Liver (tissue), 9 donors: ENCODE measurements around the gene SUGP2. TPM values are rescaled to one million over a fixed set of nuclear protein-coding genes. Genes with fewer than 3 reads are reported as not detected.

Experiments
- DNase-seq: peaks from one replicate; pipeline ENCODE4 v3.0.0-alpha.2; 2017; ENCODE audit warnings: low spot score
- H3K27ac ChIP-seq, 2 donors: one replicate each; pipeline ENCODE4 v1.7.0; 2013; ENCODE audit warnings: inconsistent platforms in 2 of 2, low read length in 2 of 2, control low read depth in 1 of 2, low read depth in 1 of 2, mild to moderate bottlenecking in 1 of 2
- H3K27me3 ChIP-seq, 4 donors: one replicate each; pipeline versions ENCODE4 v1.6.1 to v1.7.0; 2013; ENCODE audit warnings: low read length in 3 of 4, inconsistent platforms in 1 of 4, mild to moderate bottlenecking in 1 of 4, moderate library complexity in 1 of 4; ENCODE audit not compliant: control insufficient read depth in 4 of 4, insufficient read depth in 4 of 4
- H3K36me3 ChIP-seq, 4 donors: one replicate each; pipeline versions ENCODE4 v1.6.1 to v1.7.0; 2013; ENCODE audit warnings: low read length in 3 of 4, mild to moderate bottlenecking in 3 of 4, low read depth in 1 of 4, moderate library complexity in 1 of 4; ENCODE audit not compliant: control insufficient read depth in 4 of 4, insufficient read depth in 3 of 4
- H3K4me1 ChIP-seq, 4 donors: one replicate each; pipeline versions ENCODE4 v1.6.1 to v1.7.0; 2013; ENCODE audit warnings: low read length in 3 of 4, mild to moderate bottlenecking in 3 of 4, moderate library complexity in 1 of 4; ENCODE audit not compliant: control insufficient read depth in 4 of 4, insufficient read depth in 4 of 4
- H3K4me3 ChIP-seq, 3 donors: one replicate each; pipeline versions ENCODE4 v1.6.1 to v1.7.0; 2013; ENCODE audit warnings: low read length in 3 of 3, control low read depth in 1 of 3, low read depth in 1 of 3, mild to moderate bottlenecking in 1 of 3
- H3K9ac ChIP-seq, 2 donors: one replicate each; pipeline ENCODE4 v1.7.0; 2013; ENCODE audit warnings: low read length in 2 of 2, mild to moderate bottlenecking in 2 of 2, moderate library complexity in 2 of 2, control low read depth in 1 of 2, low read depth in 1 of 2
- H3K9me3 ChIP-seq, 4 donors: one replicate each; pipeline versions ENCODE4 v1.6.1 to v1.7.0; 2013; ENCODE audit warnings: low read length in 3 of 4; ENCODE audit not compliant: control insufficient read depth in 4 of 4
- EGR1 ChIP-seq, 2 donors: IDR thresholded peaks; 2 replicates each; pipeline ENCODE4 v1.6.1; 2016 to 2018; ENCODE audit warnings: antibody characterized with exemption in 2 of 2, low read depth in 2 of 2
- FOXA1 ChIP-seq: IDR thresholded peaks from 2 replicates; pipeline ENCODE4 v1.6.1; 2016; ENCODE audit warnings: antibody characterized with exemption
- FOXA2 ChIP-seq: IDR thresholded peaks from 2 replicates; pipeline ENCODE4 v1.6.1; 2016; ENCODE audit warnings: antibody characterized with exemption
- GABPA ChIP-seq, 2 donors: IDR thresholded peaks in 1 of 2; conservative IDR thresholded peaks in 1 of 2; 2 replicates each; pipeline ENCODE4 v1.6.1; 2016; ENCODE audit warnings: antibody characterized with exemption in 2 of 2, mild to moderate bottlenecking in 1 of 2, moderate library complexity in 1 of 2
- HNF4A ChIP-seq, 2 donors: conservative IDR thresholded peaks; 2 replicates each; pipeline ENCODE4 v1.6.1; 2016; ENCODE audit warnings: antibody characterized with exemption in 2 of 2, mild to moderate bottlenecking in 2 of 2
- HNF4G ChIP-seq: IDR thresholded peaks from 2 replicates; pipeline ENCODE4 v1.6.1; 2016; ENCODE audit warnings: antibody characterized with exemption
- JUND ChIP-seq, 2 donors: IDR thresholded peaks; 2 replicates each; pipeline ENCODE4 v1.6.1; 2016; ENCODE audit warnings: antibody characterized with exemption in 2 of 2
- NR2F2 ChIP-seq: IDR thresholded peaks from 2 replicates; pipeline ENCODE4 v1.6.1; 2016; ENCODE audit warnings: antibody characterized with exemption
- RAD21 ChIP-seq, 2 donors: IDR thresholded peaks; 2 replicates each; pipeline ENCODE4 v1.6.1; 2016; ENCODE audit warnings: antibody characterized with exemption in 2 of 2, mild to moderate bottlenecking in 2 of 2
- RXRA ChIP-seq, 2 donors: IDR thresholded peaks; 2 replicates each; pipeline ENCODE4 v1.6.1; 2017 to 2018; ENCODE audit warnings: antibody characterized with exemption in 2 of 2, mild to moderate bottlenecking in 1 of 2
- SP1 ChIP-seq: IDR thresholded peaks from 2 replicates; pipeline ENCODE4 v1.6.1; 2018; ENCODE audit warnings: antibody characterized with exemption, mild to moderate bottlenecking
- YY1 ChIP-seq: IDR thresholded peaks from 2 replicates; pipeline ENCODE4 v1.6.1; 2016; ENCODE audit warnings: antibody characterized with exemption, mild to moderate bottlenecking
- WGBS: extraction: QIAGEN DNeasy Blood & Tissue Kit; methylation state at CpG from one replicate; pipeline ENCODE4 v1.1.7; 2013; 5-methylcytosine and 5-hydroxymethylcytosine counted together
- polyA plus RNA-seq, 2 donors: library from polyadenylated mRNA; stranded (reverse) in 1 of 2; unstranded in 1 of 2; fragments of 200-250 nt in 1 of 2; fragments of >200 nt in 1 of 2; fragmentation: Nextera tagmentation in 1 of 2; extraction: Ambion mirVana in 1 of 2; gene quantifications; one replicate each; pipeline versions ENCODE4 v1.2.1 to v1.2.3, GENCODE V29; 2013 to 2015
- total RNA-seq, 2 donors: library from RNA; depleted of rRNA; stranded (reverse); fragments of >200 nt; gene quantifications; one replicate each; pipeline ENCODE4 v1.2.3, GENCODE V29; 2014
- TF ChIP-seq, protein P1 (sequence below): IDR thresholded peaks from 2 replicates; pipeline ENCODE4 v1.6.1; 2016; ENCODE audit warnings: antibody characterized with exemption
- TF ChIP-seq, protein P2 (sequence below): fragments of 150-350 bp; IDR thresholded peaks from 2 replicates; pipeline ENCODE4 v1.5.1; 2017; ENCODE audit warnings: improper control_type of control experiment, low read depth, low read length; ENCODE audit not compliant: missing input control
- TF ChIP-seq, protein P3 (sequence below): IDR thresholded peaks from 2 replicates; pipeline ENCODE4 v1.6.1; 2016; ENCODE audit warnings: antibody characterized with exemption
- TF ChIP-seq, protein P4 (sequence below): IDR thresholded peaks from 2 replicates; pipeline ENCODE4 v1.6.1; 2016; ENCODE audit warnings: antibody characterized with exemption
- TF ChIP-seq, protein P5 (sequence below): IDR thresholded peaks from 2 replicates; pipeline ENCODE4 v1.6.1; 2016; ENCODE audit warnings: antibody characterized with exemption, mild to moderate bottlenecking
- donor health status: healthy.
- donor health status: healthy.
- donor health status: healthy.
- donor health status: healthy.
- donor health status: healthy.

Gene SUGP2
- total and polyA plus RNA-seq, 4 donors, result 9.6 to 29.0 (median 19.2) TPM

DNA sequence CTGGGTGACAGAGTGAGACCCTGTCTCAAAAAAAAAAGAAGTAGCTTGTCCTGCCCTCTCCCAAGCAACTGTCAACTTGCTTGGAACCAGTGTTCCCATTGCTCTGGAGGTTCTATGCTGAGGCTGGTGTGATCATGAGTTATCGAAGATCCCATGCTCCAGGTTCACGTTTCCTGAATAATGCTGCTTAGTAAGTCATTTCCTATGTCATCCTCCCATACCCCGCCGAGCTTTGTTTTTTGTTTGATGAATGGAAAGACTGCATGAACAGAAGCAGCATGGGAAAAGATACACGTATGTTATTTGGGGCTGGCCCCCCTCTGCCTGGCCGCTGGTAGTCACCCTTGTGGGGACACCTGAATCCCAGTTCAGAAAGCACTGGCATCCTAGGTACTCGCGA, 41.8 kb upstream of the SUGP2 start:
- Histone ChIP-seq H3K36me3 (peaks cover 0 to 3% (median under 1%) of the 10 kb centered on the region in 4 donors), H3K4me3 (no peak overlapping the region), H3K9ac (no peak overlapping the region), H3K27me3 (no peaks in the 10 kb centered on the region), H3K9me3 (no peaks in the 10 kb centered on the region), H3K4me1 (peaks cover 0 to 43% (median 24%) of the 10 kb centered on the region in 4 donors), H3K27ac (peak overlapping the region in 1 of 2 donors; percentile 12)
- WGBS, result 93% methylated on average over 8 of the region's 8 CpGs
- no peak for DNase-seq
- TF ChIP-seq, protein P1, sequence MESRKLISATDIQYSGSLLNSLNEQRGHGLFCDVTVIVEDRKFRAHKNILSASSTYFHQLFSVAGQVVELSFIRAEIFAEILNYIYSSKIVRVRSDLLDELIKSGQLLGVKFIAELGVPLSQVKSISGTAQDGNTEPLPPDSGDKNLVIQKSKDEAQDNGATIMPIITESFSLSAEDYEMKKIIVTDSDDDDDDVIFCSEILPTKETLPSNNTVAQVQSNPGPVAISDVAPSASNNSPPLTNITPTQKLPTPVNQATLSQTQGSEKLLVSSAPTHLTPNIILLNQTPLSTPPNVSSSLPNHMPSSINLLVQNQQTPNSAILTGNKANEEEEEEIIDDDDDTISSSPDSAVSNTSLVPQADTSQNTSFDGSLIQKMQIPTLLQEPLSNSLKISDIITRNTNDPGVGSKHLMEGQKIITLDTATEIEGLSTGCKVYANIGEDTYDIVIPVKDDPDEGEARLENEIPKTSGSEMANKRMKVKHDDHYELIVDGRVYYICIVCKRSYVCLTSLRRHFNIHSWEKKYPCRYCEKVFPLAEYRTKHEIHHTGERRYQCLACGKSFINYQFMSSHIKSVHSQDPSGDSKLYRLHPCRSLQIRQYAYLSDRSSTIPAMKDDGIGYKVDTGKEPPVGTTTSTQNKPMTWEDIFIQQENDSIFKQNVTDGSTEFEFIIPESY, result no peak
- TF ChIP-seq RAD21 (IDR thresholded peaks at IDR 0.05), result no peak
- TF ChIP-seq, protein P2, sequence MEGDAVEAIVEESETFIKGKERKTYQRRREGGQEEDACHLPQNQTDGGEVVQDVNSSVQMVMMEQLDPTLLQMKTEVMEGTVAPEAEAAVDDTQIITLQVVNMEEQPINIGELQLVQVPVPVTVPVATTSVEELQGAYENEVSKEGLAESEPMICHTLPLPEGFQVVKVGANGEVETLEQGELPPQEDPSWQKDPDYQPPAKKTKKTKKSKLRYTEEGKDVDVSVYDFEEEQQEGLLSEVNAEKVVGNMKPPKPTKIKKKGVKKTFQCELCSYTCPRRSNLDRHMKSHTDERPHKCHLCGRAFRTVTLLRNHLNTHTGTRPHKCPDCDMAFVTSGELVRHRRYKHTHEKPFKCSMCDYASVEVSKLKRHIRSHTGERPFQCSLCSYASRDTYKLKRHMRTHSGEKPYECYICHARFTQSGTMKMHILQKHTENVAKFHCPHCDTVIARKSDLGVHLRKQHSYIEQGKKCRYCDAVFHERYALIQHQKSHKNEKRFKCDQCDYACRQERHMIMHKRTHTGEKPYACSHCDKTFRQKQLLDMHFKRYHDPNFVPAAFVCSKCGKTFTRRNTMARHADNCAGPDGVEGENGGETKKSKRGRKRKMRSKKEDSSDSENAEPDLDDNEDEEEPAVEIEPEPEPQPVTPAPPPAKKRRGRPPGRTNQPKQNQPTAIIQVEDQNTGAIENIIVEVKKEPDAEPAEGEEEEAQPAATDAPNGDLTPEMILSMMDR, result no peak
- TF ChIP-seq, protein P3, sequence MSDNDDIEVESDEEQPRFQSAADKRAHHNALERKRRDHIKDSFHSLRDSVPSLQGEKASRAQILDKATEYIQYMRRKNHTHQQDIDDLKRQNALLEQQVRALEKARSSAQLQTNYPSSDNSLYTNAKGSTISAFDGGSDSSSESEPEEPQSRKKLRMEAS, result no peak
- no peak for TF ChIP-seq HNF4A (conservative IDR thresholded peaks at IDR 0.05)
- no peak for TF ChIP-seq RXRA (IDR thresholded peaks at IDR 0.05)
- no peak for TF ChIP-seq EGR1 (IDR thresholded peaks at IDR 0.05; ENCODE audit: low read depth in 2 of 2)
- no peak for TF ChIP-seq FOXA2
- TF ChIP-seq FOXA1, result no peak
- TF ChIP-seq GABPA (IDR thresholded peaks at IDR 0.05 in 1 of 2, conservative IDR thresholded peaks at IDR 0.05 in 1 of 2), result no peak
- TF ChIP-seq, protein P4, sequence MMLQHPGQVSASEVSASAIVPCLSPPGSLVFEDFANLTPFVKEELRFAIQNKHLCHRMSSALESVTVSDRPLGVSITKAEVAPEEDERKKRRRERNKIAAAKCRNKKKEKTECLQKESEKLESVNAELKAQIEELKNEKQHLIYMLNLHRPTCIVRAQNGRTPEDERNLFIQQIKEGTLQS, result no peak
- no peak for TF ChIP-seq JUND (IDR thresholded peaks at IDR 0.05)
- TF ChIP-seq NR2F2, result no peak
- no peak for TF ChIP-seq HNF4G

GRCh38 chr19:19074196-19074882, 41.0 kb upstream of the SUGP2 start:
- peak overlapping the region in 1 of 2 donors; percentile 56 for H3K27ac ChIP-seq
- DNase-seq, result no peak

More at GRCh38 chr19:19074196-19074882, 41.0 kb upstream of the SUGP2 start:
- Histone ChIP-seq H3K4me1 (peaks cover 0 to 39% (median 25%) of the 10 kb centered on the region in 4 donors), H3K9me3 (no peaks in the 10 kb centered on the region), H3K36me3 (peaks cover 0 to 3% (median under 1%) of the 10 kb centered on the region in 4 donors), H3K4me3 (no peak overlapping the region), H3K9ac (no peak overlapping the region), H3K27me3 (no peaks in the 10 kb centered on the region)
- TF ChIP-seq, protein P2, result no peak
- TF ChIP-seq JUND (IDR thresholded peaks at IDR 0.05) (no peak), NR2F2 (no peak), EGR1 (IDR thresholded peaks at IDR 0.05; ENCODE audit: low read depth in 2 of 2) (no peak), RXRA (IDR thresholded peaks at IDR 0.05) (no peak), HNF4A (conservative IDR thresholded peaks at IDR 0.05) (no peak), SP1 (no peak), YY1 (no peak), HNF4G (no peak), RAD21 (IDR thresholded peaks at IDR 0.05) (no peak), FOXA1 (no peak), FOXA2 (no peak)
- TF ChIP-seq, protein P5, sequence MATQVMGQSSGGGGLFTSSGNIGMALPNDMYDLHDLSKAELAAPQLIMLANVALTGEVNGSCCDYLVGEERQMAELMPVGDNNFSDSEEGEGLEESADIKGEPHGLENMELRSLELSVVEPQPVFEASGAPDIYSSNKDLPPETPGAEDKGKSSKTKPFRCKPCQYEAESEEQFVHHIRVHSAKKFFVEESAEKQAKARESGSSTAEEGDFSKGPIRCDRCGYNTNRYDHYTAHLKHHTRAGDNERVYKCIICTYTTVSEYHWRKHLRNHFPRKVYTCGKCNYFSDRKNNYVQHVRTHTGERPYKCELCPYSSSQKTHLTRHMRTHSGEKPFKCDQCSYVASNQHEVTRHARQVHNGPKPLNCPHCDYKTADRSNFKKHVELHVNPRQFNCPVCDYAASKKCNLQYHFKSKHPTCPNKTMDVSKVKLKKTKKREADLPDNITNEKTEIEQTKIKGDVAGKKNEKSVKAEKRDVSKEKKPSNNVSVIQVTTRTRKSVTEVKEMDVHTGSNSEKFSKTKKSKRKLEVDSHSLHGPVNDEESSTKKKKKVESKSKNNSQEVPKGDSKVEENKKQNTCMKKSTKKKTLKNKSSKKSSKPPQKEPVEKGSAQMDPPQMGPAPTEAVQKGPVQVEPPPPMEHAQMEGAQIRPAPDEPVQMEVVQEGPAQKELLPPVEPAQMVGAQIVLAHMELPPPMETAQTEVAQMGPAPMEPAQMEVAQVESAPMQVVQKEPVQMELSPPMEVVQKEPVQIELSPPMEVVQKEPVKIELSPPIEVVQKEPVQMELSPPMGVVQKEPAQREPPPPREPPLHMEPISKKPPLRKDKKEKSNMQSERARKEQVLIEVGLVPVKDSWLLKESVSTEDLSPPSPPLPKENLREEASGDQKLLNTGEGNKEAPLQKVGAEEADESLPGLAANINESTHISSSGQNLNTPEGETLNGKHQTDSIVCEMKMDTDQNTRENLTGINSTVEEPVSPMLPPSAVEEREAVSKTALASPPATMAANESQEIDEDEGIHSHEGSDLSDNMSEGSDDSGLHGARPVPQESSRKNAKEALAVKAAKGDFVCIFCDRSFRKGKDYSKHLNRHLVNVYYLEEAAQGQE, result no peak
- TF ChIP-seq, protein P1, result no peak
- 60% methylated on average over 13 of the region's 13 CpGs for WGBS
